Gastrocnemius medialis (tissue), 4 donors: ENCODE measurements around the gene SIRPB1. TPM values are rescaled to one million over a fixed set of nuclear protein-coding genes. Genes with fewer than 3 reads are reported as not detected.

Experiments used
- ATAC-seq, 2 donors: fragments of 150-250 bp; one replicate each; pipeline ENCODE4 v1.9.1; 2016
- DNase-seq, 2 donors: peaks; one replicate each; pipeline ENCODE4 v3.0.0-alpha.2; 2019
- H3K27ac ChIP-seq, 4 donors: fragments of 200-600 bp; sonication (generic); 1 replicate in 1 of 4; 2 replicates in 3 of 4; pipeline ENCODE4 v1.5.1; 2016 to 2018; ENCODE audit warnings: mild to moderate bottlenecking in 2 of 4, moderate library complexity in 1 of 4
- H3K27me3 ChIP-seq, 3 donors: fragments of 200-600 bp; sonication (generic) in 2 of 3; 1 replicate in 1 of 3; 2 replicates in 2 of 3; pipeline versions ENCODE4 v1.5.1 to v1.6.0; 2016 to 2019; ENCODE audit warnings: mild to moderate bottlenecking in 1 of 3, moderate library complexity in 1 of 3
- H3K36me3 ChIP-seq, 2 donors: fragments of 200-600 bp; sonication (generic) in 1 of 2; one replicate each; pipeline ENCODE4 v1.5.1; 2017 to 2018
- H3K4me1 ChIP-seq, 2 donors: fragments of 200-600 bp; sonication (generic) in 1 of 2; one replicate each; pipeline ENCODE4 v1.5.1; 2016 to 2017; ENCODE audit warnings: mild to moderate bottlenecking in 2 of 2
- H3K4me3 ChIP-seq, 4 donors: fragments of 200-600 bp; sonication (generic) in 3 of 4; 1 replicate in 1 of 4; 2 replicates in 3 of 4; pipeline ENCODE4 v1.5.1; 2016 to 2019; ENCODE audit warnings: mild to moderate bottlenecking in 2 of 4
- H3K9me3 ChIP-seq, 3 donors: fragments of 200-600 bp; sonication (generic) in 2 of 3; 1 replicate in 1 of 3; 2 replicates in 2 of 3; pipeline ENCODE4 v1.5.1; 2016 to 2019
- POLR2A ChIP-seq, 2 donors: fragments of 450-650 bp; IDR thresholded peaks; one replicate each; pipeline ENCODE4 v1.6.1; 2017; ENCODE audit warnings: antibody characterized with exemption in 2 of 2, mild to moderate bottlenecking in 2 of 2, moderate library complexity in 2 of 2
- in situ Hi-C, 4 donors: fragments of 200-750 bp; cut with MboI; loops; one replicate each; pipeline versions ENCODE4 v1.15.0 to v1.8.0; 2017; ENCODE audit warnings: low sequenced_read_pairs in 4 of 4
- intact Hi-C: fragments of 100-400 bp; cut with DNase I; formaldehyde crosslinking; loops from one replicate; pipeline ENCODE4 v1.15.1; 2023; ENCODE audit warnings: low total_unique reads
- total RNA-seq, 4 donors: library from RNA; depleted of rRNA; stranded (reverse); fragments of >200 nt; gene quantifications; one replicate each; pipeline versions ENCODE4 v1.1.0 to v1.2.3, GENCODE V29; 2016
- TF ChIP-seq, protein P1 (sequence below), 5 experiments: fragments of 450-650 bp in 3 of 5; fragments of 200-600 bp in 2 of 5; sonication (generic) in 2 of 5; IDR thresholded peaks in 4 of 5; conservative IDR thresholded peaks in 1 of 5; 1 replicate in 4 of 5; 2 replicates in 1 of 5; pipeline ENCODE4 v1.5.1; 2016 to 2019; ENCODE audit warnings: antibody characterized with exemption in 5 of 5, mild to moderate bottlenecking in 3 of 5, moderate library complexity in 3 of 5

Gene SIRPB1
- 1 to 10 TPM in 2 of 4 donors, under 1 TPM in 1, not detected in 1; 0.20 to 4.4 (median 1.8) TPM for total RNA-seq

DNA sequence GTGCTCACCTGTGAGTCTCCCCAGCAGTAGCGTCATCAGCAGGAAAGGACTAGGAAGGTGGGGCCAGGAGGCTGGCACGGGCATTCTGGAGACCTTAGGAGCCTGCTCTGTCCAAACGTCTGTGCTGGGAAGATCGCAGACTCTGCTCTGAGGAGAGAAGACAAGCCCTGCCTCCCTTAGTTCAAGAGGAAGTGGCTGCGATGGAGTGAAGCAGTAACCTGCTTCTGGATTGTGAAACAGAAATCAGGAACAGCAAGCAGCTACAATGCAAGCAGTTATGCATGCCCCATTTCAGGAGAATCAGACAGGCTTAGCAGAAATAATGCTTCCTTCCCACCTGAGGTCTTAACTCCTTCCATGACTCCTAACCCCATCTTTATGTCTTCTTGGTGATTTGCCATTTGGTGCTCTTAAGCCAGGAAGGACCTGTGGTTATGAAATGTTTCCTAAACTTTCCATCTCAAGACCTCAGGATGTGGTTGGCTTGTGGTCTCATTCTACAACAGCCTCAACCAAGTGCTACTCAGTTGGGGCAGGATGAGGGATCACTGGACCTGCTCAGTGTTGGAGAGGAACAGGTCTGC lies at the start of gene SIRPB1:
TSS of gene SIRPB1 (minus strand) at position 149 of the 584 bp plus-strand sequence. CDS start at position 84, 65 bp downstream.
- Histone ChIP-seq H3K27ac (no peak within 1 kb of the TSS), H3K9me3 (no peaks in the 10 kb centered on the region), H3K36me3 (no peaks in the 10 kb centered on the region), H3K4me3 (no peak within 1 kb of the TSS), H3K27me3 (no peaks in the 10 kb centered on the region), H3K4me1 (no peaks in the 10 kb centered on the region)
- in situ Hi-C loops (loop anchor here in 2 of 4 donors (5.0 to 10.0 kb wide), 2 partner anchors 43 to 55 kb away; no protein-coding TSS in a partner anchor), intact Hi-C loops (no loop called here)
- ATAC-seq (no peak), DNase-seq (no peak)
- TF ChIP-seq, protein P1, sequence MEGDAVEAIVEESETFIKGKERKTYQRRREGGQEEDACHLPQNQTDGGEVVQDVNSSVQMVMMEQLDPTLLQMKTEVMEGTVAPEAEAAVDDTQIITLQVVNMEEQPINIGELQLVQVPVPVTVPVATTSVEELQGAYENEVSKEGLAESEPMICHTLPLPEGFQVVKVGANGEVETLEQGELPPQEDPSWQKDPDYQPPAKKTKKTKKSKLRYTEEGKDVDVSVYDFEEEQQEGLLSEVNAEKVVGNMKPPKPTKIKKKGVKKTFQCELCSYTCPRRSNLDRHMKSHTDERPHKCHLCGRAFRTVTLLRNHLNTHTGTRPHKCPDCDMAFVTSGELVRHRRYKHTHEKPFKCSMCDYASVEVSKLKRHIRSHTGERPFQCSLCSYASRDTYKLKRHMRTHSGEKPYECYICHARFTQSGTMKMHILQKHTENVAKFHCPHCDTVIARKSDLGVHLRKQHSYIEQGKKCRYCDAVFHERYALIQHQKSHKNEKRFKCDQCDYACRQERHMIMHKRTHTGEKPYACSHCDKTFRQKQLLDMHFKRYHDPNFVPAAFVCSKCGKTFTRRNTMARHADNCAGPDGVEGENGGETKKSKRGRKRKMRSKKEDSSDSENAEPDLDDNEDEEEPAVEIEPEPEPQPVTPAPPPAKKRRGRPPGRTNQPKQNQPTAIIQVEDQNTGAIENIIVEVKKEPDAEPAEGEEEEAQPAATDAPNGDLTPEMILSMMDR (IDR thresholded peaks at IDR 0.05 in 4 of 5, conservative IDR thresholded peaks at IDR 0.05 in 1 of 5) = no peak
- no peak for TF ChIP-seq POLR2A (IDR thresholded peaks at IDR 0.05)

DNA sequence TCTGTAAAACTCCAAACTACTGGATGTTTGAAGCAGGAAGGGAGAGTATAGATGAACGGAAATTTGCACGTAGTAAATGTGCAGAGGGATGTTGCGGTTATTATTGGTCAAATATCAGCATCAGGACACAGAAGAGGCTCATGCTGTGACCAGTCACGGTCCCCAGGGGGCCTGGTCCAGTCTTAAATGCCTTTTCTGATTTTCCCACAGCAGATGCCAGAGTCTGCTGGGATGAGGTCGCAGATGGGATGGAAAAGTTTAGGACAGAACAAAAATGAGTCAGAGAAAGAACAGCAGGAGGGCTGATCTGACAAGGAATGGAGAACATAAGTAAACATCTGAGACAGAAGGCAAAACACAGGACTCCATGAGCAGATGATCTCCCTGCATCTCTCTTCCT lies 49.5 kb upstream of the SIRPB1 start:
- Histone ChIP-seq H3K27me3 (no peaks in the 10 kb centered on the region), H3K4me1 (no peaks in the 10 kb centered on the region), H3K27ac (peak overlapping the region; percentile 24 to 60 (median 42)), H3K9me3 (no peaks in the 10 kb centered on the region), H3K36me3 (no peaks in the 10 kb centered on the region), H3K4me3 (no peak overlapping the region)
- DNase-seq (no peak), ATAC-seq (peak in 1 of 2 donors; percentile 47)
- intact Hi-C loops = no loop called here
- TF ChIP-seq, protein P1 (IDR thresholded peaks at IDR 0.05 in 4 of 5, conservative IDR thresholded peaks at IDR 0.05 in 1 of 5) = no peak
- no peak for TF ChIP-seq POLR2A (IDR thresholded peaks at IDR 0.05)
- in situ Hi-C loops = no loop called here

DNA sequence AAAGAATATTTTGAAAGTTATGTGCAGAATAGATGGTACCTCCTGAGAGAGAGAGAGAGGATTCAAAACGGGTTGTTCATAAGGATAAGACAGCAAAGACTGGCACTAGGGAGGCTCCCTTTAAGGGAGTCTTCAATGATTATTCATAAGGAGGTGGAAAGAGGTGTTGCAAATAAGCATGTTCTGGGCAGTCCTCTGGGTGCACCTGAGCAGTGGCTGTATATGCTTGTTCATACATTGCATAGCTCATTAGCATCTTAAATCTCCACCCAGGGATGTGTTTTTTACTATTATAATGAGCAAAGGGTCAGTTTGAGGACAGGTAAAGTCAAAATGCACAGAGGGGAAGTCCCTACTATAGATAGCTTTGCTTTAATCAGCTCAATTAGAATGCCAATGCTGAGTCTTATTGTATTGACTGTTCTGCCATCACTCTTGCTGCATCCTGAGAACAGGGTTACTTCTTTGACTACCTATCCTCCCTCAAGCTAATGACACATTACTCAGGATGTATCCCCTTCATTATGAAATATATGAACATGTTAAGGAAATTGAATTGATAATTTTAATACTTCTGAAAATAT lies 47.8 kb upstream of the SIRPB1 start:
- no peaks in the 10 kb centered on the region for H3K36me3 ChIP-seq
- H3K9me3 ChIP-seq = no peaks in the 10 kb centered on the region
- H3K27me3 ChIP-seq = no peaks in the 10 kb centered on the region
- in situ Hi-C loops = no loop called here
- H3K4me1 ChIP-seq = no peaks in the 10 kb centered on the region
- ATAC-seq = no peak
- DNase-seq = no peak
- H3K27ac ChIP-seq = no peak overlapping the region
- no peak overlapping the region for H3K4me3 ChIP-seq
- intact Hi-C loops = no loop called here
- no peak for TF ChIP-seq POLR2A (IDR thresholded peaks at IDR 0.05)

DNA sequence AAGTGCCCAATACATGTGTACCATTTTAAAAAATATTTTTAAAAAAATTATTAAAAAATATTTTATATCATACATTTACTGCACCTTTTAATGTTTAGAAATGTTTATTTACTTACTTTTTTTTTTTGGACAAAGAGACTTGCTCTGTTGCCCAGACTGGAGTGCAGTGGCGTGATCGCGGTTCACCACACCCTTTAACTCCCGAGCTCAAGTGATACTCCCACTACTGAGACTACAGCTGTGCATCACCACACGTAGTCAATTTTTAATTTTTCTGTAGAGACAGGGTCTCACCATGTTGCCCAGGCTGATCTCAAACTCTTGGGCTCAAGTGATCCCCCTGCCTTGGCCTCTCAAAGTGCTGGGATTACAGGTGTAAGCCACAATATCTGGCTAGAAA lies 47.0 kb upstream of the SIRPB1 start:
- no peak overlapping the region for H3K27ac ChIP-seq
- intact Hi-C loops (no loop called here), in situ Hi-C loops (no loop called here)
- no peak overlapping the region for H3K4me3 ChIP-seq
- no peaks in the 10 kb centered on the region for H3K9me3 ChIP-seq
- DNase-seq = no peak
- no peaks in the 10 kb centered on the region for H3K27me3 ChIP-seq
- no peak for ATAC-seq
- no peaks in the 10 kb centered on the region for H3K36me3 ChIP-seq
- no peak for TF ChIP-seq POLR2A (IDR thresholded peaks at IDR 0.05)
- TF ChIP-seq, protein P1 (IDR thresholded peaks at IDR 0.05 in 4 of 5, conservative IDR thresholded peaks at IDR 0.05 in 1 of 5) = no peak
- H3K4me1 ChIP-seq = no peaks in the 10 kb centered on the region

DNA sequence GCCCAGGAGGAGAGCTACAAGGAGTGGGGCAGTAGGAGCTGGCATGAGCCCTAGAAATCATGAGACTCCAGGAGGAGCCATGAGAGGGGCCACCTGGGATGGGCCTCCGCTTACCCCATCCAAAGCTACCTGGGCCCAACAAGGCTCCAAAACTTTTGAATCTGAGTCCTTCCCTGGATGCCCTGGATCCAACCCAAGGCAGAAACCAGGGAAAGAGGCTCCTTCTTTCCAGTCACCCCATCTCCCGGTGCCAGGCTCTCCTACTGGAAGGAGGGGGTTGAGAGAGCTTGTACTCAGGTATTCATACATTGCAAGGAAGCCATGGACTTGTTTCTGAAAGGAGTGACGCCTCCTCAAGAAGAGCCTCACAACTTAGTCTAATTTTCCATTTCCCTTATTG lies 45.5 kb upstream of the SIRPB1 start:
- DNase-seq = no peak
- H3K4me3 ChIP-seq = no peak overlapping the region
- H3K27ac ChIP-seq = no peak overlapping the region
- H3K4me1 ChIP-seq = no peaks in the 10 kb centered on the region
- H3K27me3 ChIP-seq = no peaks in the 10 kb centered on the region
- in situ Hi-C loops (no loop called here), intact Hi-C loops (no loop called here)
- H3K9me3 ChIP-seq = no peaks in the 10 kb centered on the region
- H3K36me3 ChIP-seq = no peaks in the 10 kb centered on the region
- TF ChIP-seq, protein P1 (IDR thresholded peaks at IDR 0.05 in 4 of 5, conservative IDR thresholded peaks at IDR 0.05 in 1 of 5) = no peak
- no peak for TF ChIP-seq POLR2A (IDR thresholded peaks at IDR 0.05)
- no peak for ATAC-seq
